GM21515 (cell line): ENCODE measurements around the gene GNMT.
"Not testable (repeated sequence)": the region's sequence is repeated elsewhere in the genome, so short reads cannot be mapped to it uniquely, and the experiment has no call there.

Source experiments
- ATAC-seq: cut with Tn5 transposase; IDR thresholded peaks from one replicate; pipeline ENCODE4 v1.9.1; 2021; ENCODE audit not compliant: unreplicated experiment

GNMT gene

DNA sequence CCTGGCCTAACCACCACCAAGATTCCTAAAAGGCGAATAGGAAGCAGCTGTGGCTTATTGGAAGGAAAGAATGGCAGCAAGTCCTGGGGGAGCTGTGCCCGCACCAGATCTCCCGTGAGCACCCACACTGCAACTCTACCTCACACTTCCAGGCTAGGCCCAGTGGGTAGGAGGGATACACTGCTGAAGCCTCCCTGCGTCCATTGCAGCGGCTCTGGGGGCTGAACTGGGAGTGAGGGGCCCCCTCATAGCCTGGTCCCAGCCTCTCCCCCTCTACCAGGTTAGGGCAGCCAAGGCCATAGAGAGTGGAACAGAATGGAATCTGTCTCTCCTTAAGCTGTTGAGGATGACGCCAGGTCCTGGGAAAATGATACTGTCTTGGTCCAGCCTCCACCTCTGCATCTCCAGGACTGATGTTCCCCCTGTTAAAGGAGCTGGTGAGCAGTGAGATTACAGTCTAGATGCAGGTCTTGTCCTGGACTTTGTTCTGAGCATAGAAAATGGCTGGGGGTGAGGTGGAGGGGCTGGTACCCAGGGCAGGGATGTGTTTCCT is 20.0 kb upstream of the GNMT start:
- no peak for ATAC-seq

DNA sequence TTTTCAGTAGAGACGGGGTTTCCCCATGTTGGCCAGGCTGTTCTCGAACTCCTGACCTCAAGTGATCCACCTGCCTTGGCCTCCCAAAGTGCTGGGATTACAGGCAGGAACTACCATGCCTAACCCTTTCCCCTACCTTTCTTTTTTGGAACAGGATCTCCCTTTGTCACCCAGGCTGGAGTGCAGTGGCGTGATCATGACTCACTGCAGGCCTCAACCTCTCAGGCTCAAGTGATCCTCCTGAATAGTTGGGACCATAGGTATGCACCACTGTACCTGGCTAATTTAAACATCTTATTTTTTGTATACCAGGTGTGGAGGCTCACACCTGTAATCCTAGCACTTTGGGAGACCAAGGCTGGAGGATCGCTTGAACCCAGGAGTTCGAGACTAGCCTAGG is 19.2 kb upstream of the GNMT start:
- ATAC-seq = not testable (repeated sequence)

DNA sequence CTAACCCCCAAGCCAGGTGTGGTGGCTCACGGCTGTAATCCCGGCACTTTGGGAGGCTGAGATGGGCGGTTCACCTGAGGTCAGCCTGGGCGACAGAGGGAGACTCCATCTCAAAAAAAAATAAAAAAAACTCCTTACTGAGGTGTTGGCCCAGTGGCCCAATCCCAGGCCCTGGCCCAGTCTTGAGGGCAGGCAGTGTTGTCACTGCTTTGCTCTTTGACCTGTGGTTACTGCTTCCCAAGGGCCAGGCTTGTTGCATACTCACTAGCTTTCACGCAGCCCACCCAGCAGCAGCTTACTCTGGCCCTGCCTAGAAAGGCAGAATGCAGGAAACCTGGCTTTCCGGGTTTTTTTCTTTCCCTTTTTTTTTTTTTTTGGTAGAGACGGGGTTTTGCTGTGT is 18.1 kb upstream of the GNMT start:
- no peak for ATAC-seq

DNA sequence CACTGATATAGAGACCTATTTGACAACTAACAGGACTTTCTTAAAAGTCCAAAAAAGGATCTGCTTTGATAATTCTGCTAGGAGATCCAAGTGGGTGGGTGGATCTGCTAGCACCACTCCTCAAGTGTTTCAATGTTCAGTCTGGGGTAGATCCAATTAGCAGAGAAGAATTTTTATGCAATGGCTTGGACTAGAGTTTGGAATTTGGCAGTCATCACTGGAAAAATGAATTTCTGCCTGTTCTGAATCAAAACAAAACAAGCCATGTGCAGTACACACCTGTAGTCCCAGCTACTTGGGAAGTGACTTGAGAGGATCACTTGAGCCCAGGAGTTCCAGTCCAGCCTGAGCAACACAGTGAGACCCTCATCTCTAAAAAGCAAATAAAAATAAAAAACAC is 12.6 kb upstream of the GNMT start:
- no peak for ATAC-seq

DNA sequence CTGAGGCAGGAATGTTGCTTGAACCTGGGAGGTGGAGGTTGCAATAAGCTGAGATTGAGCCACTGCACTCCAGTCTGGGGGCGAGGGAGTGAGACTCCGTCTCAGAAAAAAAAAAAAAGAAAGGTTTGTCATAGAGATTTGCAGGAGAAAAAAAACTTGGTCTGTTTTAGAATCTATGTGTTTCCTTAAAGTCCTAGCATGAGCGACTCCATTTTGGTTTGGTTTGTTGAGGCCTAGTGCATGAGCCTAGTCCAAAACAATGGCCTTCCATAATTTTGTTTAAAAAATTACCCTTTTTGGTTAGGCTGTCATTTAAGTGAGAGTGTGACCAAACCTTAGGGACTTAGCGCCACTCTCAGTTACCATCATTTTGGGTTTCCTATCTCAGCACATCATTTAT is 8.2 kb upstream of the GNMT start:
- no peak for ATAC-seq

DNA sequence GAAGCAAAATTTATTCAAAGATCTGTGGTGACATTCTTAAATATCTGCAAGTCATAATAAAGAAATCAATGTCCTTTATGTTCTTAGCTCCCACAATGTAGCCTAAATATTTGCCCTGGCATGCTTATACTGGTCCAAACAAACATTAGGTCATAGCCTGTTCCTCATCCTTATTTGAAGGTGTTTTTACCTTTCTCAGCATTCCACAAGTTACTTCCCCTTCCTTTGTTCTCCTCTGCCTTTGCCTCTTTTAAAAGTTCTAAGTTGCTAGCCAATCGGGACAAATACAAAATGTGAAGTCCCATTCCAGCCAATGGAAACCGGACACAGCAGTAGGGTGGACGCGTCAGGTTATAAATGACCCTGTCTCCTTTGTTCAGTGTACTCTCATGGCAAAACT is 6.1 kb upstream of the GNMT start:
- ATAC-seq = not testable (repeated sequence)

DNA sequence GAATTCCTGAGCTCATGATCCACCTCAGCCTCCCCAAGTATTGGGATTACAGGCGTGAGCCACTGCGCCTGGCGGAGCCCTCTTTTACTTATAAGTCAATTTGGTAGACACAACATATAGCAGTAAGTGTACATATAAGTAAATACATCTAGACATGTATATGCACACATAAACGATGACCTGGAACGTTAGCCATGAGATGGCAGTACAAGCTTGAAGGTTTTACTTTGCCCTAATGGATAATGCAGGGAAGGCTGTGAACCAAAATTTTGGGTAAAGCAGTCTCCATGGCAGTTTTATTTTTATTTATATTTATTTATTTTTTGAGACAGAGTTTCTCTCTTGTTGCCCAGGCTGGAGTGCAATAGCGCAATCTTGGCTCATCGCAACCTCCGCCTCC is 2.4 kb upstream of the GNMT start:
- no peak for ATAC-seq

DNA sequence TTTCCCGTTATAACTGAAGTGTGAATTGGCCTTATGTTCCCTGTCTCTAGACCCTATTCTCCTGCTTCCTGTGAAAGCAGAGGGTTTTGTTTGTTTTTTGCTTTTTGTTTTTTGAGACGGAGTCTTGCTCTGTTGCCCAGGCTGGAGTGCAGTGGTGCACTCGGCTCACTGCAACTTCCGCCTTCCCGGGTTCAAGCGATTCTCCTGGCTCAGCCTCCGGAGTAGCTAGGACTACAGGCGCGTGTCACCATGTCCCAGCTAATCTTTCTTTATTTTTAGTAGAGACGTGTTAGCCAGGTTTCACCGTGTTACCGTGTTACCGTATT is 674 bp upstream of the GNMT start:
- no peak for ATAC-seq

DNA sequence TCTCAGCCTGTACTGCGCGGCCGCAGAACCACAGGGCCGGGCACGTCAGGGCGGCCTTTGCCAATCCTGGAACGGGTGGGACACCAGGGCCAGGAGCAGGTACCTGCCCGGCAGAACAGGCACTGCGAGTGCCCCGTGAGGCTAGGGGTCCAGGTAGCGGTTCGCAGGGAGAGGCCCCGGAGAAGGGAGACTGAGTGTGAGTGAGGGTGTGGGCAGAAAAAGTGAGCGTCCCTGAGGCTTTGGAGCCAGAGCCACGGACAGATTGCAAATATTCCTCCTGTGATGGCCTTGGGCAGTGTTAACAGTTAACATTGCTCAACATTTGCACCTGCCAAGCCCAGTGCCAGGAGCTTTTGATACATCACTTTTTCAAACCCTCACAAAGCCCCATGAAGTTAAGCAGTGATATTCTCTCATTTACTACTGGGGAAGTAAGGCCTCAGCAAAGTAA is 491 bp downstream of the GNMT start:
- ATAC-seq = no peak

DNA sequence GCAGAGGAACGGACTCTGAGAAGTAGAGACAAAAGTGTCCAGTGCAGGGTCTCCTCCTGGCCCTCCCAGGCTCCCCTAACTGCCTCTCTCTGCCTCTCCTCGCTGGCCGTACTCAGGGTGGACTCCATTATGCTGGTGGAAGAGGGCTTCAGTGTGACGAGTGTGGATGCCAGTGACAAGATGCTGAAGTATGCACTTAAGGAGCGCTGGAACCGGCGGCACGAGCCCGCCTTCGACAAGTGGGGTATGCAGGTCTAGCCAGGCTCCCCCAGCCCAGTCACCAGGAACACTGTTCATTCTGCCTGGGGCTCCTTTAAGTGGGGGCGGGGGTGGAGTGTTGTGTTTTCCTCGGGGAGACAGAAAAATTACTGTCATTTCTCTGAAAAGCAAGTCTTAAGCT is 1.5 kb downstream of the GNMT start:
- no peak for ATAC-seq

DNA sequence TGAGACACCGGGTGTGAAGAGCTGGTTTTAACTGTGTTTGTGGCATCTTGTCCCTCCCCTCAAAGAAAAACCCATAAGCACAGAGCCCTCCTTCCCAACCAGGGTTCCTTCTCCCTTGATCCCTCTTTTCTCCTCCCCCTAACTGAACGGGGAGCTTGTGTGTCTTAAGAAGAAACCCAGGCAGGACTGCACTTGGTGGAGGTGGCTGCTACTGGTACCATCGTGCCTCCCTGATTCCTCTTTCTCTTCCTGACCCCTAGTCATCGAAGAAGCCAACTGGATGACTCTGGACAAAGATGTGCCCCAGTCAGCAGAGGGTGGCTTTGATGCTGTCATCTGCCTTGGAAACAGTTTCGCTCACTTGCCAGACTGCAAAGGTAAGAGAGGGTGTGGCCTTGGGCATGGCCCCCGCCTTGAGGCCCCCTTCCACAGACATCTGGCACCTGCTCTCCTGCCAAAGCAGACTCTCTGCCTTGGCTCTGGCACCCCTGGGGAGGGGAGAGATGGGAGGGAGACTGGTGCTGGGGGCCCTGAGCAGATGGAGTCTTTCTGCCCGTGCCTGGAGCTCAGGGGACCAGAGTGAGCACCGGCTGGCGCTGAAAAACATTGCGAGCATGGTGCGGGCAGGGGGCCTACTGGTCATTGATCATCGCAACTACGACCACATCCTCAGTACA is 2.1 kb downstream of the GNMT start:
- no peak for ATAC-seq

DNA sequence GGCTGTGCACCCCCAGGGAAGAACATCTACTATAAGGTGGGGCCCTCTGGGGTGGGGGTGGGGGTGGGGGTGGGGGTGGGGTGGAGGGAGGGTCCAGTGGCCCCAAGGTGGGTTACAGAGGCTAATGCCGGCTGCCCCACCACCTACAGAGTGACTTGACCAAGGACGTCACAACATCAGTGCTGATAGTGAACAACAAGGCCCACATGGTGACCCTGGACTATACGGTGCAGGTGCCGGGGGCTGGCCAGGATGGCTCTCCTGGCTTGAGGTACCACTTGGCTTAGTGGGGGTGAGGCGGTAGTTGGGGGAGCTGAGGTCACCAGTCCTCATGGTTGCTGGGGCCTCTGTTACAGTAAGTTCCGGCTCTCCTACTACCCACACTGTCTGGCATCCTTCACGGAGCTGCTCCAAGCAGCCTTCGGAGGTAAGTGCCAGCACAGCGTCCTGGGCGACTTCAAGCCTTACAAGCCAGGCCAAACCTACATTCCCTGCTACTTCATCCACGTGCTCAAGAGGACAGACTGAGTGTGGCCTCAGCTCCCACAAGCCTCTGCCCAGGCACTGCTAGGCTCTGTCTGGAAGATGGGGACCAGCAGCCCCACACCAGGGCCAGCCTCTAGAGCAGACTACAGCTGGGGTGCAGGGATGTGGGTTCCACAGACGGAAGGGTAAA is 2.8 kb downstream of the GNMT start:
- ATAC-seq = no peak

DNA sequence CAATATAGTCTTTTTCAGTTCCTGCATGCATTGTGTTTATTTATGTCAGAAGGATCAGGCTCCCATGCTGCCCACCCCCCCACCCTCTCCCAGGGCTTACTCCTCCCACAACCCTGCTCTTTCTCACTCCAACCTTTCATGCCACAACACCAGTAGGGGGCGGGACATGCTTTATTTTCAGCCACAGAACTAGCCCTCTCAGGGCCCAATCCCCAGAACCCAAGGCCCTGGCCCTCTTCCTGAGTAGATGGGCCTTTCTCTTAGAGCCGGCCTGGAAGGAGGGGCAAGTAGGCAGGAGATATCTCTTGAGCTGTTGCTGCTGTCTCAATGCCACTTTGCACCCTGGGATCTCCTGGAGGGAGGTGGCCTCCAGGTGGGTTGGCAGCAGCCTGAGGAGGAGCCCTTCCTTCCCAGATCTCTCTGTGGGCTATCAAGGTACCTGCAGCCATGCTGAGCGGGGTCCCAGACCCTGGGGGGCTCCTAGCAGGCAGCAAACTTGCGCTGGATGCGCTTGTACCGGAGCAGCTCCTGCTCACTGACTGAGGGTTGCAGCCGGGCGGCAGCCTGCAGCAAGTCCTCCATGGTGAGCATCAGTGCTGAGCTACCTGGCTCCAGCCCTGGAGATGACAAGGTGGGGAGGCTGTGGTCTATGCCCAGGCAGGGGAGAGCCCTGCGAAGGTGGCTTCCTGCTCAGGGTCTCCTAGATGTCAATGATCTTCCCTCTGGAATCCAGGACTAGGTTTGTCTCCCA is 3.5 kb downstream of the GNMT start:
- no peak for ATAC-seq

DNA sequence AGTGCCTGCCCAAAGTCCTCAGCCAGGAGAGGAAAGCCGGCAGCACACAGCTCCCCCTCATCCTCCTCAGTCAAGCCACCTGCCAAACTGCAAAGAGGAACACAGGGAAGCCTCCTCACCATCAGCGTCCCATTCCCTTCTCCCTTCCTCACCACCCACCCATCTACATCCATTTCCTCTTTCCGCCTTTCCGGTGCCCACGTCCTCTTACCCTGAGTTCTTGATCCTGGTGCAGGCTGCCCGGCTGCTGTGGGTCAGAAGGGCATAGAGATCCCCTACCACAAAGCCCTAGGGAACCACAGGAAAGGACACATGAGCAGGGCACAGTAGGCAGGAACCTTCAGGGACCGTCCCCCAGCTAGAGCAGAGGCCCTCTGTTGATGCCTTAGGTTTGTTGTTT is 6.0 kb downstream of the GNMT start:
- no peak for ATAC-seq

DNA sequence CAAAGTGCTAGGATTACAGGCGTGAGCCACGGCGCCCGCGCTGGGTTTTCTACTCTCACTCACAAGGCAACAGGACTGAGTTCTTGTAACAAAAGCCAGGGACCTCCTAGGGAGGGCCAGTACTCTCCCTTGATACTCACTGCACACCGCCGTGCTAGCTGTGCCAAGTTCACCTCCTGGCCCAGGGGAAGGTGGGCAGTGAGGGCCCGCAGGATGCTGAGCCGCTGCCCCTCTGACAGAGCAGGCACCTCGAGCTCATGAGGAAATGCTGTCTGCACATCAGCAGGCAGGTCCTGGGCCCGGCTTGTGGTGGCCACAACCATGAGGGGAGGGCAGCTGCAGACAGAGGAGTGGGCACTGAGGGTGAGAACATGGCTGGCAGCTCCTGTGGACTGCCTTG is 6.7 kb downstream of the GNMT start:
- no peak for ATAC-seq

DNA sequence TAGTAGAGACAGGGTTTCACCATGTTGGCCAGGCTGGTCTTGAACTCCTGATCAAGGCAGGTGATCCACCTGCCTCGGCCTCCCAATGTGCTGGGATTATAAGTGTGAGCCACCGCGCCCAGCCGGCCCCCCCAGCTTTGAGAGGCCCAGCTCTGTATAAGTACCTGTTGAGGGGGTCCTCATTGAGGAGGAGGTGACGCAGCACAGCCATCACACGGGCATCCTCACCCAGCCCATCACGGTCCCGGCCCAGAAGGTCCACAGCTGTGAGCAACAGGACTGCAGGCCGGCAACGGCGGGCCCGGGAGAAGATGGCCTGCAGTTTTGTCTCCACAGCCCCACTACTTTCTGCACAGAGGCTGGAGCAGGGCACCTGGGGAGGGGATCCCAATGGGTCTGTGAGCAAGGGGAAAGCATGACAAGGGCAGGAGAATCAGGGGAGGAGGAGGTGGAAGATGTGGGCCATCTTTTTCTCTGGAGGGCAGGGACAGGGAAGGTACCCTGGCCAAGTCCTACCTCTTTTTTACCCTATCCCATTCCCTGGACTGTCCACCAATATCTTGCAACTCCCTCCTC is 7.7 kb downstream of the GNMT start:
- ATAC-seq = no peak

DNA sequence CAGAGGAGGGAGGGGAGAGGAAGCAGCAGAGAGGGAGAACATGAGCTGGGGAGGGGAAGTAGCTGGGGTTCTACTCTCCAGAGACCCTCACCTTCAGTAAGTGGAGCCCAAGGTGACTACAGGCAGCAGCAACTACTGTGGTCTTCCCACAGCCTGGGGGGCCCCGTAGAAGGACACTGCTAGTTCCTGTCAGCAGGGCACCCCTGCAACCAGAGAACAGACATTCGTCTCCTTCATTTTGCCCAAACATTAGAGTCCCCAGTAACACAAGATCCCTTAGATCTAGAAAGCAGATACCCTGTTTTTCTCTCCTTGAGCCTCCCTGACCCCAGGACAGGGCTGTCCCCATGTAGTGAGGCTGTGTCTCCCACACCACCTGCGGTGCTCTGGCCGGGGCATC is 8.2 kb downstream of the GNMT start:
- ATAC-seq = no peak

DNA sequence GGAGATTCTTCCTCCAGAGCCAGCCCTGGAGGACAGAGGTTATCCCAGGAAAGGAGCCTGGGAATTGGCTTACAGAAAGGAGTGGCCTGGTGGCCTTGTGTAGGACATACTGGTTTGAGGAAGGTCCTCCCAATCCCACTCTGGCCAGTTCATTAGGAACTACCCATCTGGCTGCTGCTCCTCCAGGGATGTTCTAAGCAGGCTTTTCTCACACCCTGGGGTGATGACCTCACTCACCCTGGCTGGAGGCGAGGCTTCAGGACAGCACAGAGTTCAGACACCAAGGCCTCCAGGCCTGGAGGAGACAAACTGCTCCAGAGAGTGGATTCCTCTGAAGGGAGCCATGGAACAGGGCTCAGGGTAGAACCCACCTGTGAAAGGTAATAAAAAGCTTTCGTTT is 8.9 kb downstream of the GNMT start:
- no peak for ATAC-seq

DNA sequence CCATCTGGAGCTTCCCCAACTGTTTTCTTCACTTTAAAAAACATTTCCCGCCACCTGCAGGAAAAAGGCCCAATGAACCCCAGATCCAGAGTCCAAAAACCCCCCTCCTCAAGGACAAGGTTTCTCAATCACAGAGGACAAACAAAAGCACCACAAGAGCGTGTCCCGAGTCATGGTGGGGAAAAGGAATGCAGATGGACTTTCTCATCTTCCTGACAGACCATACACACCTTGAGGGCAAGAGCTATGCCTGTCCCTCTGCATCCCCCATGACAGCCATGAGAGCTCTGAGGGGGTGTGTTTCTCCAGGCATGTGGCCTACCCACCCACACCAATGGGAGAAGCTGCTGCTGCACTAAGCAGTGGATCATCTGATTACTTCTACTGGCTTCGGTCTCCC is 9.4 kb downstream of the GNMT start:
- ATAC-seq = no peak

DNA sequence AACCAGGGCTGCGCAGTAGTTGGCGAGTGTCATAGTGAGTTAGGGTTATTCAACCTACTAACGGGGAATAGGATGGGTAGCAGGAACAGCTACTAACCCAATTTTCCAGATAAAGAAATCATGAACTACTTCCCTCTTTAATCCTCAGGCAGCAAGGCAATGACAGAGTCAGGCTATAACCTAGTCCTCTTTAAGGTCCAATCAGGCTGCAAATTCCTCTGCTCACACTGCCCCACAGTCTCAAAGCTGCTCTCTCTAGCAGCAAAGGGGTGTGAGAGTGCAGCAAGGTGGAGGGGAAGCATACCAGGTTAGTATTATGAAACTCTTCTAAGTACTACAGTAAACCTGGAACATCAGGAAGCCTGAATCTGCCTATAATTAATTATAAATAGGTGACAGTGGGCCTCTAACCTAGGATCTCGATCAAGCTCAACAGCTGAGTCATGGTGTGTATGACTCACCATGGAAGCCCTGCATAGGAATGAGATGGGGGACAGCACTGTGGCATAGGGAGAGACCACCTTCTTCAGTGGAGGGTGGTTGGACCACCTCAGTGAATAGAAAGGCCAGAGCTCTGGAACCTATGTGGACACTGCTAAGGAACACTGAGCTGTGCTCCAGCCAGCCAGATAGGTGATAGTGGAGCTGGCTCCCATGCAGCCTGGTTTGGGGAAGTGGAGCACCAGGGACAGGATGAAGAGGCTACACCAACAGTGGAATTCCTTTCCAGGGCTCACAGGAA is 10.5 kb downstream of the GNMT start:
- no peak for ATAC-seq

DNA sequence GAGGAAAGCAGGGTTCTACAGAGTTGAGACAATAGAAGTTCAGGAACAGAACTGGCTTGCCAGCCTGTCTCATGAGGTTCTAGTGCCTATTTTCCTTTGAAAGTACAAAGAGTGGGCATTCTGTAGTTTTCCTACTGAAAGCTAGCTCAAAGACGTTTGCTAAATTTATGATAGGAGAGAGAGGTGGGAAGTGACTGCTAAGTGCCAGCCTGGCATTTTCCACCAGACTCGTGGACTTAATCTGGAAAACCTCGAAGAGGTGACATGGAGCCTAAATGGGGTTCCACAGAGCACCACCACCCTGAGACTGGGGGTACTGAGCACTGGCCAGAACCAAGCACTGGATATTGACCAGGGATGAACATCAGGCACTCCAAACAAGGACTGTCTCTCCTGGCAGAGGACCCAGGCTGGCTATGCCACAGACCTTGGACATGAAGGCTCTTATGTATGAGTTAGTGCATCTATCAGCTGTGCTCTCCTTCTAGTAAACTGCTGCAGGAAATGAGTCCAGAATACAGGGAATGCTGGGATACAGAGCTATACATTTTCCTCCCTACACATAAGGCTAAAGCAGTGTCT is 11.3 kb downstream of the GNMT start:
- no peak for ATAC-seq
